K562 (cell line): ENCODE data around the gene DND1.
"Not testable (repeated sequence)": the region's sequence is repeated elsewhere in the genome, so short reads cannot be mapped to it uniquely, and the experiment has no call there.

ENCODE experiments used
- BHLHE40 ChIP-seq: IDR thresholded peaks from 2 replicates; pipeline ENCODE4 v1.6.1; 2011; ENCODE audit warnings: low read length, improper control_type of control experiment
- CBFA2T2 ChIP-seq: fragments of 450-650 bp; conservative IDR thresholded peaks from 2 replicates; pipeline ENCODE4 v1.6.1; 2017; ENCODE audit warnings: mild to moderate bottlenecking
- POLR2A ChIP-seq: fragments of 450-650 bp; conservative IDR thresholded peaks from 2 replicates; pipeline ENCODE4 v1.6.1; 2016

GRCh38 chr5:140660371-140660770 is 13.0 kb downstream of the DND1 start:
- not testable (repeated sequence) for TF ChIP-seq BHLHE40, POLR2A, CBFA2T2
